Vagina (tissue), 2 donors: Measurements from ENCODE around the gene CSGALNACT2.

Source experiments
- CTCF ChIP-seq, 3 experiments: fragments of 450-650 bp in 2 of 3; fragments of 200-600 bp in 1 of 3; sonication (generic) in 1 of 3; IDR thresholded peaks; one replicate each; pipeline ENCODE4 v1.5.1; 2017 to 2019; ENCODE audit warnings: antibody characterized with exemption in 3 of 3, mild to moderate bottlenecking in 2 of 3, moderate library complexity in 2 of 3
- POLR2A ChIP-seq, 2 donors: fragments of 450-650 bp; IDR thresholded peaks; one replicate each; pipeline ENCODE4 v1.6.1; 2017; ENCODE audit warnings: antibody characterized with exemption in 2 of 2, mild to moderate bottlenecking in 2 of 2, moderate library complexity in 2 of 2

GRCh38 chr10:43121444-43121843 is 16.8 kb upstream of the CSGALNACT2 start:
- no peak for TF ChIP-seq CTCF (IDR thresholded peaks at IDR 0.05)
- no peak for TF ChIP-seq POLR2A (IDR thresholded peaks at IDR 0.05)
